ENCODE measurements around the gene SLC6A13.
"Not testable (repeated sequence)": the region's sequence is repeated elsewhere in the genome, so short reads cannot be mapped to it uniquely, and the experiment has no call there.

The SLC6A13 gene

DNA sequence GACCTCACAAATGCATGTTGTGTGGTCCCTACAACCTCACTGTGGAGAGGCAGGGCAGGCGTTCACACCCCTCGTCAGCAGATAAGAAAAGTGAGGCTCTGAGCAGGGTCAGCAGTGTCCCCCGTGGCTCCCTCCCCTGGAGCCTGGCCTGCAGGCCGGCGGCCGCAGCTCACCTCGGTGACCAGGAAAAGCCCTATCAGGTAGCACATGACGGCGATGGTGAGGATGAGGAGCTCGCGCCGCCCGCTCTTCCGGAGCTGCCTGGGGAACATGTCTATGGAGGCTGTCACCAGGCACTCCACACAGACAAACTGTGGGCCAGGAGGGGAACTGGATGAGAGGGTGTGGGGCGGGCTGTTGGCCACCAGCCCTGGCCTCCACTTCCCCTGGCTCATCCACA lies 66.7 kb downstream of the SLC6A13 start:
- DNase-seq: no peak

- DNase-seq: no peak
Measured at GRCh38 chr12:195156-195555, 67.5 kb downstream of the SLC6A13 start.

DNA sequence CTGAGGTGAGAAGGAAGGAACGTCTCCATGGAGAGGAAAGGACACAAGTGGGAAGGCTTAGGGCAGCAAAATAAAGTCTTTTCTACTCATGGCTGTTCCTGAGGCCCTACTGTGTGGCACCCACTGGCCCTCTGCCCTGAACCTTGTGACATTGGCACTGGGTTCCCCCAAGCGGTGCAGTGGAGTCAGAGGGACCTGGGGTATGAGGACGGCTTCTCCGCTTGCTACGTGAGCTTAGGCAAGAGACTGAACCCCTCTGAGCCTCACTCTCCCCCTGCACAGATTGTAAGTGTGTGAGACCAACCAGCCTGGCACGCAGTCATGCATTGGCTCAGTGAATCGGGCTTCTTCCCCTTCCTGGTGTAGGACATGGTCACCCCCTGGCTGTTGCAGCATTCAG lies 68.4 kb downstream of the SLC6A13 start:
- DNase-seq: no peak

DNA sequence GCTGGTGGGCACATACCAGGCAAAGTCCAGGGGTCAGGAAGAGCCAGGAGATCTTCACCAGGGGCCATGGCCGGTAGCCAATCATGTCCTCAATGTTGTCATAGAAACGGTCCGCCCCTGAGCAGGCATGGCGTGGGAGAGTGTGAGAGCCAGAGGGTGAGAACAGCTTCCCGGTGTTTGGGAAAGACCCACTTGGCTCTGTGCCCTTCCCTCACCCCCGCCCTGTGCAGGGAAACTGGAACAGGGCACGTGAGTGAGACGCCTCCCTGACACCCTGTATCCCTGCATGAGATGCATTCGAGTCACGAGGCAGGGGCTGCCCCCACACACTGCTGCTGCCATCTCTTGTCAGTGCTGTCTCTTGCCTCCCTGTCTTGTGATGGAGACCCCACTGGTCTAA lies 69.4 kb downstream of the SLC6A13 start:
- DNase-seq: no peak

DNA sequence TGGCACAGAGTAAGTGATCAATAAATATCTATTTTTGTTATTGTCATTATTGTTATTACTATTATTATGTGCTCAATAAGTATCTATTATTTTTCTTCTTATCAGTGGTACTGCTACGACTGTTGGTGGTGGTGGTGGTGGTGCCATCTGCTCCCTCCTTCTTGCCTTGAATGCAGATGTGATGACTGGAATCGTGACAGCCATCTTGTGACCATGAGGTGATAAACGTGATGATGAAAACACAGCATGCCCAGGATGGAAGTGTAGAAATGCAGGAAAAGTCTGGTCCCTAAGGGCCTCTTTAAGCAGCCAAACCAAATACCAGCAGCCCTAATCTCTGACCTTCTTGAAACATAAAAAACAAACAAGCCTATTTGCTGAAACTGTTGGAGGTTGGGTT lies 71.1 kb downstream of the SLC6A13 start:
- DNase-seq: no peak

DNA sequence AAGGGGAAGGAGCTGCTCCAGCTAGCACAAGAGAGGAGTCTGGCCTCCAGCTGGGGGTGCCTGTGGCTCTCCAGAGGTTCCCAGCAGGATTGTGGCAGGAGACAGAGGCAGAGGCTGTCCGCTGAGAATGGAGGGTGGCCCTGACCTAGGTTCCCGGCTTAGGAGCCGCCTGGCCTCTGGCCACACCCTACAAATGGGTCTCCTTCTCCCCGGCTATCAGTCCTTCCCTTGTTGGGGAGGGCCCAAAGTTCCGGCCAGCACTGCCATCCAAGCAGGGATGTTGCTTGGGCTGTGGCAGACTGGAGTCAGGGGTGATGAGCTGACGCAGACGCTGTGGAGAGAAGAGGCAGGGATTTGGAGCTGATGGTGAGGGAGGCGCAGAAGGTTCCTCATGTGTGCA lies 71.8 kb downstream of the SLC6A13 start:
- no peak for DNase-seq

- no peak for DNase-seq
Measured at GRCh38 chr12:189622-189962, 73.0 kb downstream of the SLC6A13 start.

GRCh38 chr12:188910-189621 lies 73.6 kb downstream of the SLC6A13 start:
- peak; percentile 4 for DNase-seq

- not testable (repeated sequence) for DNase-seq
Measured at GRCh38 chr12:187986-188909, 74.4 kb downstream of the SLC6A13 start.

DNA sequence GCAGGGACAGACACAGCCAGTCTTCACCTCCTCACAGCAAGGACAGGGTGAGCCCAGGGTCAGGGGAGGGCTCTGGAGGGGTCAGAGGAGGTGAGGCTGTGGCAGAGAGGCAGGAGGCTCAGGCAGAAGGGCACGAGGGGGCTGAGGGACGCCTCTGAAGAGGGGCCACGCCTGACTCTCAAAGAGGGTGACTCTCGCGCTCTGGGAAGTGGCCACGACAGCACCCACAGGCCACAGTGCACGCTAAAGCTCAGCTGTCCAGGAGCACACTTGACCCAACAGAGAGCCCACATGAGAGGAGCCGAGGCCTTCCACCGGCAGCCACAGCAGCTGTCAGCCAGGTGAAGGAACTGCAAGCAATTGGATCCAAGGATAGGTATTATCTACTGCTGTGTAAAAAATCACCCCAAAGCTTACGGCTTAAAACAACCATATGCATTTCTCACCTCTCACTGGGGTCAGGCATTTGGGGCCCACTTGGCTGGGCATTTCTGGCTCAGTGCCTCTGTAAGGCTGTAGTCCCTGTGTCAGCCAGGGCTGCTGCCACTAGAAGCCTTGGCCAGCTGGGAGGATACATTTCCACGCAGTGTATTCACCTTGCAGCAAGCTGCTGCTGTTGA lies 76.5 kb downstream of the SLC6A13 start:
- DNase-seq: no peak

DNA sequence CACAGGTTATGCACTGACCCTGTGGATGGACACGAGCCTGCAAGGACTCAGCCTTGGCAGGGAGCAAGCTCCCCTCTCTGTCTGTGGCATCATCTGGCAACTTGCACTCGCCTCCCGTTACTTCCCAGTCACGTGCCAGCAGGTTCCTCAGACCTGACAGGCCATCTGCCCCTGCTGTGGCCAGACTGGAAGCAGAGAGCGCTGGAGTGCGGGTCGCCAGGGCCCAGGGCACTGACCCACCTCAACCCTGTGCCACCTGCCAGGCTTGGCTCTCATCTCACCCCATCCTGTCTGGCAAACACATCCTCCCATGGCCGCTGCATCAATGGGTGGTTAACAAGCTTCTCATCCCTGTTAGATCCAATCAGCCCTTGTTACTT lies 77.1 kb downstream of the SLC6A13 start:
- no peak for DNase-seq

DNA sequence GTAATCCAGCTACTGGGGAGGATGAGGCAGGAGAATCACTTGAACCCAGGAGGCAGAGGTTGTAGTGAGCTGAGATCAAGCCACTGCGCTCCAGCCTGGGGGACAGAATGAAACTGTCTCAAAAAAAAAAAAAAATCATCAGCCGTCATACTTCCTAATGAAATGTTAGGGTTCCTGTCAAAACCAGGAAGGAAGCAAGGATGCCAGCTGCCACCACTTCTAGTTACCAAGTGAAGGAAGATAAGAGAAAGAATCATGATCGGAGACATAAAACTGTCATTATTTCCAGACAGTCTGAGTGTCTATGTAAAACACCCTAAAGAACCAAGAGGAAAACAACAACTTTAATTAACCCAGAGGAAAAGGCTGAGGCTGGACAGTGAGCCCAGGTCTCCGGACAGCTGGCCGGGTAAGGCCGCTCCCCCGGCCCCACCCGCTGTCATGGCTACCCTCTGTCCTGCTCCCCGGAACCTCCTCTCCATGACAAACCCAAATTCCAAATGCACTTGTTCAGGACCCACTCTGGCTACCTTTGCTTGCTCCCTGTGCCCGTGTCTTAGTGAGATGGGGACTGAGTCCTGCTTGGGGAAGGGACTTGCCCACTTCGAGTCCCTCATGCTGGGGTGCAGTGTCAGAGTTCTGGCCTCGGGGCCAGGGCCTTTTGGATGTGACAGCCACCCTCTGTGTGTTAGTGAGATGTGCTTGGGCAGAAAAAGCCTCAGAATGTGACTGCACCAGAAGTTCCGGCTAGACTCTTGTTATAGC lies 77.6 kb downstream of the SLC6A13 start:
- DNase-seq: no peak

DNA sequence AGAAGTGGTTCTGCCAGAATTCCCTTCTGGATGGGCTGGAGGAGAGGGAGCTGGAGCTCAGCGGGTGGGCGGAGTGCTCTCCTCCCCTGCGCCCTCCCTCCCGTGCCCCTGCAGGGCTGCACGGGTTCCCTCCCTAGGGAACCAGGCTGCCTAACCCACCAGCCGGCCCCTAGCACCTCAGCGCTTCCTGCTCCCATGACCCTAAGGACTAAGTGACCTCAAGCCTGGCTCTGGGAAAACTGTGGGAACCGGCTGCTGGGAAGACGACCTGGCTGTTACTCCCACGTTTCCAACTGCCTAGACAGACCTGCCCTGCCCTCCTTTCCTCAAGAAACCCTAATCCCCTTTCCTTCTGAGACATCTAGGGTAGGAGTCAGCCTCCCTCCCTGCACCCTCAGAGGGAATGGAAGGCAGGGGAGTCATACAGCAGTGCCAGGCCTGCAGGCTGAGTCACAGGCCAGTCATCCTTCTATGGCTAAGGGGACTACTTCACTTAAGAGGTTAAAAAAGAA lies 80.2 kb downstream of the SLC6A13 start:
- no peak for DNase-seq

GRCh38 chr12:181921-182320 lies 80.7 kb downstream of the SLC6A13 start:
- no peak for DNase-seq

- DNase-seq: no peak
Measured at GRCh38 chr12:180445-180844, 82.2 kb downstream of the SLC6A13 start.

DNA sequence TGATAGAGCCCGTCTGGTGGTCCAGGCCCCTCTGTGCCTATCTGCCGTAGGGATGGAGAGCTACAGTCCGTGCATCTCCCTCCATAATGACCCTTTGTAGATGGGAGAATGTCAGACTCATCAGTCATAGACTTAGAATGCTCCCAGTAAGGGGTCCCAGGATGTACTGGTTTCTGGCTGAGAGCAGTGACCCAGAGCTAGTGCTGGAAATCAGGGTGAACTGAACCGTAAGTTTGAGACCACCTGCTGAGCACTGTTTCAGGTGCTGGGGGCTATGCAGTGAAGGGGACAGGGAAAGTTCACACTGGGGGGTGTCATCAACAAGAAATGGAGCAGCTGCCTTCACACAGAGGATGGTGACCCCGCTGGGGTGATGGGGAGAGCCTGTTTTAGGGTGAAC lies 82.8 kb downstream of the SLC6A13 start:
- no peak for DNase-seq

GRCh38 chr12:179131-179884 lies 83.3 kb downstream of the SLC6A13 start:
- no peak for DNase-seq

DNA sequence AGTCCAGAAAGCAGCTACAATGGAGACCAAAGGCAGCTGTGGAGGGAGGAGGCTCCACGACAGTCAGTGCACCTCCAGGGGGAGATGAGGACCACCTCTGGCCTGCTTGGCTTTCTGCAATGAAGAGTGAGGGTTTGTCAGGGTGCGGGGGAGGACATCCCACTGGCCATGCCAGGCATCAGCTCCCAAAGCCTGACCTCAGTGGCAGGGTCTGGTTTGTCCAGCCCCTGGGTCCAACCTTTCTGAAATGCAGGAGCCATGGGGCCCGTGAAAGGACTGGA lies 83.9 kb downstream of the SLC6A13 start:
- DNase-seq: no peak

- no peak for DNase-seq
Measured at GRCh38 chr12:177980-178828, 84.4 kb downstream of the SLC6A13 start.

DNA sequence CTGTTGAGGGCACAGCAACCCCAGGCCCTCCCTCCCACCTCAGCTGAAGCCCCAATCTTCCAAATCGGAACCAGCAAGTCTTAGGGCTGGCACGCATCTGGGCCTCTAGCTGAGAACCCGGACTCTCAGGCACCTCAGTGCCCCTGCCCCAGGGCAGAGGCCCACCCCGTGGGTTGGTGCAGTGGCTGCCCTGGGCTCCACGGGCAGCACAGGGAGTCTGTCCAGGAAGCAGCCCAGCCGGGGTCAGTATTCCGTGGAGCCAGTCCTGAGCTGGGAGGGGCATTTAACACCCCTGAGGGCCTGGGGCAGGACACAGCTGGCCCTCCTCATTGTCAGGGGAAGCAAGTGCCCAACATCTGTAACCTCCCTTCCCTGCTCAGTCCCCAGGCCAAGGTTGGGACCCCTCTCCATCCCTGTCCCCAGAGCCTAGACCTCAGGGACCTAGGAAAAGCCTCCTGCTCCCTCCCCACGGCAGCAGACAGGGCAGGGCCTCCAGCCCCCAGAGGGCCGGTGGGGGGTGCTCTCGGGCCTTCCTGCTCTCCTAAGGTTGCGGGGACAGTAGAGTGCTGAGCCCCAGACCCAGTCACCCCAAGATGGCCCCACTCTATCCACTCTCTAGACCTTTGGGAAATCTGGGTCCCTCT lies 85.2 kb downstream of the SLC6A13 start:
- DNase-seq: no peak

Measured in CD4-positive, alpha-beta T cell treated with Interleukin-4 for 4 hours (primary cell).